ENCODE data around the gene PRMT5.

GRCh38 chr14:22875748-22876319, 53.3 kb downstream of the PRMT5 start:
- TF ChIP-seq CTCF (optimal IDR thresholded peaks at IDR 0.05 in 1 of 3, IDR thresholded peaks at IDR 0.05 in 1 of 3, conservative IDR thresholded peaks at IDR 0.05 in 1 of 3; ENCODE audit: extremely low read depth in 1 of 3, insufficient read depth in 2 of 3, low read length in 3 of 3): no peak
- TF ChIP-seq EZH2 (IDR thresholded peaks at IDR 0.05; ENCODE audit: low read length): no peak
